Measurements from ENCODE around the gene GALNT17.
A peak's percentile ranks its signal among the peaks of the same experiment; 100 is the strongest.
"Not testable (repeated sequence)": the region's sequence is repeated elsewhere in the genome, so short reads cannot be mapped to it uniquely, and the experiment has no call there.

GALNT17 gene

GRCh38 chr7:71566376-71566775, 434.4 kb downstream of the GALNT17 start:
- DNase-seq (ENCODE audit: low spot score): no peak

GRCh38 chr7:71566991-71567390, 435.0 kb downstream of the GALNT17 start:
- DNase-seq (ENCODE audit: low spot score): no peak

- DNase-seq (ENCODE audit: low spot score): no peak
These were observed 442.4 kb downstream of the GALNT17 start for GRCh38 chr7:71574153-71574860.

GRCh38 chr7:71580027-71580426, 448.1 kb downstream of the GALNT17 start:
- DNase-seq (ENCODE audit: low spot score): no peak

GRCh38 chr7:71584256-71584655, 452.3 kb downstream of the GALNT17 start:
- DNase-seq (ENCODE audit: low spot score): no peak

GRCh38 chr7:71591876-71592275, 459.9 kb downstream of the GALNT17 start:
- DNase-seq (ENCODE audit: low spot score): no peak

GRCh38 chr7:71592388-71592787, 460.4 kb downstream of the GALNT17 start:
- not testable (repeated sequence) for DNase-seq (ENCODE audit: low spot score)

- no peak for DNase-seq (ENCODE audit: low spot score)
These were observed 462.8 kb downstream of the GALNT17 start for GRCh38 chr7:71594736-71595135.

GRCh38 chr7:71595176-71595575, 463.2 kb downstream of the GALNT17 start:
- no peak for DNase-seq (ENCODE audit: low spot score)

GRCh38 chr7:71598553-71598952, 466.6 kb downstream of the GALNT17 start:
- no peak for DNase-seq (ENCODE audit: low spot score)

- no peak for DNase-seq (ENCODE audit: low spot score)
These were observed 469.9 kb downstream of the GALNT17 start for GRCh38 chr7:71601851-71602250.

GRCh38 chr7:71604818-71605414, 473.0 kb downstream of the GALNT17 start:
- DNase-seq (ENCODE audit: low spot score): no peak

- no peak for DNase-seq (ENCODE audit: low spot score)
These were observed 480.0 kb downstream of the GALNT17 start for GRCh38 chr7:71611986-71612385.

- DNase-seq (ENCODE audit: low spot score): no peak
These were observed 481.0 kb downstream of the GALNT17 start for GRCh38 chr7:71612911-71613310.

GRCh38 chr7:71613313-71613712, 481.4 kb downstream of the GALNT17 start:
- DNase-seq (ENCODE audit: low spot score): no peak

- DNase-seq (ENCODE audit: low spot score): no peak
These were observed 483.1 kb downstream of the GALNT17 start for GRCh38 chr7:71615017-71615416.

- no peak for DNase-seq (ENCODE audit: low spot score)
These were observed 484.3 kb downstream of the GALNT17 start for GRCh38 chr7:71616217-71616616.

GRCh38 chr7:71618278-71618677, 486.3 kb downstream of the GALNT17 start:
- no peak for DNase-seq (ENCODE audit: low spot score)

GRCh38 chr7:71625545-71625944, 493.6 kb downstream of the GALNT17 start:
- no peak for DNase-seq (ENCODE audit: low spot score)

- peak; percentile 57 for DNase-seq (ENCODE audit: low spot score)
These were observed 494.3 kb downstream of the GALNT17 start for GRCh38 chr7:71626206-71626605.

GRCh38 chr7:71627651-71628050, 495.7 kb downstream of the GALNT17 start:
- DNase-seq (ENCODE audit: low spot score): no peak

GRCh38 chr7:71630516-71630915, 498.6 kb downstream of the GALNT17 start:
- no peak for DNase-seq (ENCODE audit: low spot score)

- peak; percentile 81 for DNase-seq (ENCODE audit: low spot score)
These were observed 501.6 kb downstream of the GALNT17 start for GRCh38 chr7:71633551-71634008.

GRCh38 chr7:71635849-71636248, 503.9 kb downstream of the GALNT17 start:
- not testable (repeated sequence) for DNase-seq (ENCODE audit: low spot score)
